Tibial nerve (tissue), 4 donors: ENCODE data around the gene ALS2.

Experiments
- CTCF ChIP-seq, 5 experiments: fragments of 200-600 bp in 3 of 5; fragments of 450-650 bp in 2 of 5; sonication (generic) in 3 of 5; IDR thresholded peaks; one replicate each; pipeline ENCODE4 v1.5.1; 2016 to 2019; ENCODE audit warnings: antibody characterized with exemption in 5 of 5, mild to moderate bottlenecking in 3 of 5, moderate library complexity in 2 of 5
- EP300 ChIP-seq, 2 donors: sonication (generic); formaldehyde crosslinking; IDR thresholded peaks; one replicate each; pipeline ENCODE4 v1.6.1; 2017; ENCODE audit warnings: antibody characterized with exemption in 2 of 2, mild to moderate bottlenecking in 1 of 2
- POLR2A ChIP-seq, 2 donors: fragments of 450-650 bp; IDR thresholded peaks; one replicate each; pipeline ENCODE4 v1.6.1; 2017; ENCODE audit warnings: antibody characterized with exemption in 2 of 2, mild to moderate bottlenecking in 2 of 2, moderate library complexity in 2 of 2

- TF ChIP-seq CTCF (IDR thresholded peaks at IDR 0.05) (no peak), POLR2A (IDR thresholded peaks at IDR 0.05) (no peak), EP300 (IDR thresholded peaks at IDR 0.05) (no peak)
These were observed 45.2 kb downstream of the ALS2 start for GRCh38 chr2:201735486-201735885.
